Activated T-cell treated with anti-CD3 and anti-CD28 coated beads, Interleukin-2, amount 50 U/mL, for 72 hours (primary cell): Measurements from ENCODE around the gene CES1. TPM values are rescaled to one million over a fixed set of nuclear protein-coding genes. Genes with fewer than 3 reads are reported as not detected.
A peak's percentile ranks its signal among the peaks of the same experiment; 100 is the strongest.
"Not testable (repeated sequence)": the region's sequence is repeated elsewhere in the genome, so short reads cannot be mapped to it uniquely, and the experiment has no call there.

Experiments used
- ATAC-seq, 2 donors: fragments of 150-1000 bp; cut with Tn5 transposase; replicated peaks in 1 of 2; 2 replicates each; pipeline ENCODE4 v1.10.0; 2021; ENCODE audit warnings: moderate library complexity in 2 of 2, mild to moderate bottlenecking in 1 of 2
- DNase-seq, 2 donors: peaks; one replicate each; pipeline ENCODE4 v3.0.0; 2021 to 2022; ENCODE audit warnings: mixed read lengths in 1 of 2
- H3K27ac Mint-ChIP-seq: one replicate; pipeline ENCODE4 v1.8.0; 2022; ENCODE audit warnings: mild to moderate bottlenecking, moderate library complexity, mixed read lengths
- H3K27me3 Mint-ChIP-seq: one replicate; pipeline ENCODE4 v1.8.0; 2022; ENCODE audit warnings: low read depth, mixed read lengths
- H3K36me3 Mint-ChIP-seq, 2 donors: one replicate each; pipeline ENCODE4 v1.8.0; 2022; ENCODE audit warnings: mixed read lengths in 2 of 2, mild to moderate bottlenecking in 1 of 2; ENCODE audit not compliant: insufficient read depth in 2 of 2
- H3K4me1 Mint-ChIP-seq: one replicate; pipeline ENCODE4 v1.8.0; 2022; ENCODE audit warnings: low read depth, mixed read lengths
- H3K4me3 Mint-ChIP-seq, 2 donors: one replicate each; pipeline ENCODE4 v1.8.0; 2022; ENCODE audit warnings: mild to moderate bottlenecking in 2 of 2, mixed read lengths in 2 of 2, moderate library complexity in 2 of 2
- H3K9me3 Mint-ChIP-seq, 2 donors: one replicate each; pipeline ENCODE4 v1.8.0; 2022; ENCODE audit warnings: mixed read lengths in 2 of 2
- total RNA-seq, 2 donors: library from RNA; stranded (reverse); gene quantifications; one replicate each; pipeline ENCODE4 v1.2.3, GENCODE V29; 2022

The CES1 gene
- total RNA-seq, 2 donors from 2014 or later, result not detected

DNA sequence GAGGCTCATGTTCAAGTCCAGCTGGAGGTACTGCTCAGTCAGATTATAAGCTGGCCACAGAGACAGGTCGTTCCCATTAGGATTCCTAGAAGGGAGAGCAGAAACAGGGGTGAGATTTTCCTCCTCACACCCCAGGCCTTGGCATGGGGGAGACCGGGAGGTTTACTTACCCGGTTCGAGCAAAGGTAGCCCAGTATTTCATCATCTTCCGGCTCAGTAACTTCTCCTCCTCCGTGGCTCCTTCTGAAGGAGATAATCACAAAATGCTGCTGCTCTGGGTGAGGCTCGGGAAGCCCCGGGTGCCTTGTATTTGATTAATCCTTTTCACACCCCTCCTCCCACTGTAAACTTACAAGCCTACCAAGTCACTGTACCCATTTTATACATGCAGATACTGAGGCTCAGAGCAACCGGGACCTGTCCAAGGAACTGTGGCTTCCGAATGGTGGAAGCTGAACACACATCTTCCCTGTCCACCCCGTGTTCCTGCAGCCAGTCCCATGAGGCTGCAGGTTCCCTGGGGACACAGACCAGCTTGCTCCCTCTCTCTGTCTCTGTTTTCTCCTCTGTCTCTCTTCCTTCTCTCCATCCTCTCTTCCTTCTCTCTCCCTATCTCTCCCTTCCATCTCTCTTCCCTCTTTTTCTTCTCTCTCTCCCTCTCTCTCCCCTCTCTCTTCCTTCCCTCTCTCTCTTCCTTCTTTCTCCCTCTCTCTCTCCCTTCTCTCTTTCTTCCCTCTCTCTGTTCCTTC, 13.9 kb upstream of the CES1 start:
- Mint-ChIP-seq H3K9me3 (no peaks in the 10 kb centered on the region), H3K27ac (no peak overlapping the region), H3K36me3 (no peaks in the 10 kb centered on the region), H3K4me1 (no peaks in the 10 kb centered on the region), H3K27me3 (peaks cover 25% of the 10 kb centered on the region), H3K4me3 (peak overlapping the region in 1 of 2 donors; percentile 0)
- ATAC-seq, result no peak
- DNase-seq, result no peak

- Mint-ChIP-seq H3K27ac (no peak overlapping the region), H3K36me3 (no peaks in the 10 kb centered on the region), H3K4me3 (no peak overlapping the region), H3K27me3 (peaks cover 12% of the 10 kb centered on the region), H3K4me1 (no peaks in the 10 kb centered on the region), H3K9me3 (no peaks in the 10 kb centered on the region)
- no peak for DNase-seq
- ATAC-seq, result no peak
Observed at GRCh38 chr16:55843105-55843395, 10.2 kb upstream of the CES1 start.

DNA sequence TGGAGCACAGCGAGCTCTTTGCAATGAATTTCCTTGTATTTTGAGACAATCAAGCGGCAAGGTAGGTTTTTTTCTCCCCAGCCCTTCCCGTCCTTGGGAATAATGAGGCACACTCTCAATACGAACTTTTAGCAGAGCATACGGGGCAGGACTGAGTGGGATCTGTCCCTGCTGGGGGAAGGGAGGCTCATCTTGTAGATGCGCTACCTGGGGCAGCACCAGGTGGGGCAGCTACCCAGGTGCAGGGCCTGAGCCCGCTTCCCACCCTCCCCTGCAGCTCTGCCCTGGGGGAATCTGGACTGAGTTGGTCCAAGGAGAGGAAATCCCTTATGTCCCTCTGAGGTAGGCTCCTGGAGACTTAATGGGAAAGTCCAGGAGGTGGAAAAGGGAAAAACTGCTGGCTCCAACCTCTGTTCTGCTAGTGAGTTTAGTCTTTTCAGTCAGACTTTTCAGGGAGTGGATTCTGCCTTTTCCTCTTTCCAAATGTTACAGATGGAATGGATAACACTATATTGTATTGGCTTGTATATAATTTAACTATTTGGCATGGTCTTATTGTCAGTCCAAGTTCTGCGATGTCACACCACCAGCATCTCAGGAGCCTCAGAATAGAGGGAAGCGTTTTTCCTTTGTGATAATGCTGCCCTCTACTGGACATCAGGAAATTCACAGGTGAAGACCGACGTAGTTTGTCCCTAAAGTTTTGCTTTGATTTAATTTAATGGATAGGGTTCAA, 9.6 kb upstream of the CES1 start:
- no peaks in the 10 kb centered on the region for H3K4me1 Mint-ChIP-seq
- ATAC-seq (peak in 1 of 2 donors; percentile 43), DNase-seq (peak; percentile 2 to 30)
- H3K9me3 Mint-ChIP-seq, result no peaks in the 10 kb centered on the region
- H3K36me3 Mint-ChIP-seq, result no peaks in the 10 kb centered on the region
- H3K27me3 Mint-ChIP-seq, result peaks cover 12% of the 10 kb centered on the region
- H3K27ac Mint-ChIP-seq, result no peak overlapping the region
- H3K4me3 Mint-ChIP-seq, result no peak overlapping the region

DNA sequence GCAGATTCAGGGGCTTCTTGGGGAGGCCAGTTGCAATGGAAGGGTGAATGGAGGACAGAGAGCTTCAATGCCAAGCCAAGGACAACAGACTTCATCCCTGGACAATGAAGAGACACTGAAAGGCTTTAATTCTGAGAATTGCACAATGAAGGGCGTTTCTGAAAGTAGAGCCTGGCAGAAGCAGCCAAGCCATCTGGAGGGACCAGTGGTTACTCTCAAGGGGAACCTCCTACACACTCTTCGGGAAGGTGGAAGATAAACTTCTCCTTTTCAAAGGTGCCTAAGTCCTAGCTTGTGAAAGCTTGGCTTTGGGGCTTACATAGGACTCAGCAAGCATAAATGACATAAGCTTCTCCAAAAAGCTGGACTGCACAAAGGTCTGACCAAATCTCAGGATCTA, 6.2 kb upstream of the CES1 start:
- H3K27me3 Mint-ChIP-seq, result no peaks in the 10 kb centered on the region
- H3K27ac Mint-ChIP-seq, result no peak overlapping the region
- no peak overlapping the region for H3K4me3 Mint-ChIP-seq
- H3K4me1 Mint-ChIP-seq, result no peaks in the 10 kb centered on the region
- no peak for ATAC-seq
- no peaks in the 10 kb centered on the region for H3K9me3 Mint-ChIP-seq
- DNase-seq, result no peak
- H3K36me3 Mint-ChIP-seq, result no peaks in the 10 kb centered on the region

DNA sequence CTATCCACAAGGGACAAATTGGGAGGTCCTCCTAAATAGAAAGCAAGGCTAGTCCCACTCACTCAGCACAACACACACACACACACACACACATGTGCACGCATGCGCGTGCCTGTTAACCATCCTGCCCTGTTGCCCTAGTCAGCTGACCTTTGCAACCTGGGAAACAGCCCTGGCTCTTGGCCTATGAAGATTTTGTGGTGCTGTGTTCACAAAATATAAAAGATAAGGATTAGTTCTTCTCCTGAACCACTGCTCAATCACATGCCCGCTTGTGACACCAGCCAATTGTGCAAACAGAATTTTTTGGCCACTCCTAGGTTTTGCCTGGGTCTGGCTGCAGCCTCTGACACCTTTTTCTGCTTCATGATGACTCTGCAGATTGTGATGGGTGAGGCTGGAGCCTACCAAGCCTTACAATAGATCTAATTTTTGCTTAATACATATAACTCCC, 3.3 kb upstream of the CES1 start:
- Mint-ChIP-seq H3K27me3 (no peaks in the 10 kb centered on the region), H3K36me3 (no peaks in the 10 kb centered on the region), H3K4me1 (no peaks in the 10 kb centered on the region), H3K9me3 (no peaks in the 10 kb centered on the region), H3K27ac (no peak overlapping the region), H3K4me3 (no peak overlapping the region)
- DNase-seq (no peak), ATAC-seq (no peak)

GRCh38 chr16:55835581-55835980, 2.7 kb upstream of the CES1 start:
- no peak for DNase-seq

DNA sequence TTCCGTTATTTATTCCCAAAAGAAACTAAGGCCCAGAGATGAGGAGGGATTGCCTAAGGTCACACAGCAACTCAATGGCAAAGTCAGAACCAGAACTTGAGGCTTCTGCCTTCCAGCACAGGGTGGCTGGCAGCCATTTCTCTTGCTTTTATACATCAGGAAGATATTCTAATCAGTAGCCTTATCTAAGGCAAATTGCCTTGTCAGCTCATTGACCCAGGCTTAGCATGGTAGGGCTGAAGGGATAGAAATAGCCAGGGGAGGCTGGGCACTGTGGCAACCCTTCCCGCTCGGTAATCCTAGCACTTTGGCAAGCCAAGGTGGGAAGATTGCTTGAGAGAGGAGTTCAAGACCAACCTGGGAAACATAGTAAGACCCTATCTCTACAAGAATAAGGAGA, 2.3 kb upstream of the CES1 start:
- not testable (repeated sequence) for ATAC-seq, H3K4me3 Mint-ChIP-seq, DNase-seq, H3K9me3 Mint-ChIP-seq, H3K27me3 Mint-ChIP-seq, H3K27ac Mint-ChIP-seq, H3K36me3 Mint-ChIP-seq, H3K4me1 Mint-ChIP-seq

More at GRCh38 chr16:55835581-55835980, 2.7 kb upstream of the CES1 start:
- Mint-ChIP-seq H3K27me3 (no peaks in the 10 kb centered on the region), H3K9me3 (no peaks in the 10 kb centered on the region), H3K4me3 (no peak overlapping the region), H3K4me1 (no peaks in the 10 kb centered on the region), H3K27ac (no peak overlapping the region), H3K36me3 (no peaks in the 10 kb centered on the region)
- no peak for ATAC-seq

GRCh38 chr16:55834049-55834448, 1.2 kb upstream of the CES1 start:
- no peaks in the 10 kb centered on the region for H3K36me3 Mint-ChIP-seq
- H3K27me3 Mint-ChIP-seq, result no peaks in the 10 kb centered on the region
- no peaks in the 10 kb centered on the region for H3K4me1 Mint-ChIP-seq
- DNase-seq (no peak), ATAC-seq (no peak)
- no peak overlapping the region for H3K27ac Mint-ChIP-seq
- no peak overlapping the region for H3K4me3 Mint-ChIP-seq
- no peaks in the 10 kb centered on the region for H3K9me3 Mint-ChIP-seq

DNA sequence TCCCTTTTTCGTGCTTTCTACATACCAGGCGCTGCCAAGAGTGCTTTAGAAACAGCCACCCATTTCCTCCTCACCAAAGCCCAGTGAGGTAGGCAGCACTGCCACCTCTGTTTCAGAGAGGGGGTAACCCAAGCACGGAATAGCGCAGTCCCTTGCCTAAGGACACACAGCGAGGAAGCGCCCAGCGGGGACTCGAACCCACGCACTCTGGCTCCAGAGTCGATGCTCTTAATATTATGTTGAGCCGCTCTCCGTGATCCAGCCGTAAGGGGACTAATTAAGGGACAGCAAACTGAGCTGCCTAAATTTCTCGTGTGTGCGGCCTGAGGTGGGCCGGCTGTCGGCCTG, 497 bp downstream of the CES1 start:
- no peak for DNase-seq
- Mint-ChIP-seq H3K4me1 (no peaks in the 10 kb centered on the region), H3K36me3 (no peaks in the 10 kb centered on the region), H3K27ac (no peak overlapping the region), H3K27me3 (no peaks in the 10 kb centered on the region), H3K4me3 (no peak overlapping the region), H3K9me3 (no peaks in the 10 kb centered on the region)
- ATAC-seq, result no peak

DNA sequence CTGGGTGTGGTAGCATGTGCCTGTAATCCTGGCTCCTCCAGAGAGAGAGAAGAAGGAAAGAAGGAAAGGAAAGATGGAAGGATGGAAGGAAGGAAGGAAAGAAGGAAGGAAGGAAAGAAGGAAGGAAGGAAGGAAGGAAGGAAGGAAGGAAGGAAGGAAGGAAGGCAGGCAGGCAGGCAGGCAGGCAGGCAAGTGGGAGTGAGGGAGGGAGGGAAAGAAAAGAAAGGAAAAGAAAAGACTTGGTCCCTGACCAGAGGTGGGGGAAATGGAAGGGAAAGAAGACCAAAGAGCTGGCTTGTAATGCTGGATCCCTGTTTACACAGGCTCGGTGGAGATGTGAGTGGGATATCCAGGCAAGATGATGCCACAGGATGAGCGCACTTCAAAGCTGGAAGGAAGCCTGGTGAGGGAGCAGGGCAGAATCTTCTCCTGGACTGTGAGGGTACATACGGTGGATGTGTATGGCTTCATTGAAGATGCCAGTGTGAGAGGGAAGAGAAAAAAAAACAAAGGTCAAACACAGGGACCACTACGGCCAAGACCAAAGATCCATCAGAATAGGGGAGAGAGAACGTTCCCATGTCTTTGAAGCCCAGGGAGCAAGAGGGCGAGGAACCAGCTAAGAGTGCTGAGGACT, 2.1 kb downstream of the CES1 start:
- H3K36me3 Mint-ChIP-seq, result no peaks in the 10 kb centered on the region
- H3K4me1 Mint-ChIP-seq, result no peaks in the 10 kb centered on the region
- no peaks in the 10 kb centered on the region for H3K9me3 Mint-ChIP-seq
- DNase-seq (no peak), ATAC-seq (no peak)
- no peaks in the 10 kb centered on the region for H3K27me3 Mint-ChIP-seq
- H3K27ac Mint-ChIP-seq, result no peak overlapping the region
- H3K4me3 Mint-ChIP-seq, result no peak overlapping the region

GRCh38 chr16:55829232-55829631, 3.7 kb downstream of the CES1 start:
- not testable (repeated sequence) for H3K9me3 Mint-ChIP-seq, H3K4me1 Mint-ChIP-seq, H3K27ac Mint-ChIP-seq, DNase-seq, H3K36me3 Mint-ChIP-seq, H3K4me3 Mint-ChIP-seq, H3K27me3 Mint-ChIP-seq, ATAC-seq

DNA sequence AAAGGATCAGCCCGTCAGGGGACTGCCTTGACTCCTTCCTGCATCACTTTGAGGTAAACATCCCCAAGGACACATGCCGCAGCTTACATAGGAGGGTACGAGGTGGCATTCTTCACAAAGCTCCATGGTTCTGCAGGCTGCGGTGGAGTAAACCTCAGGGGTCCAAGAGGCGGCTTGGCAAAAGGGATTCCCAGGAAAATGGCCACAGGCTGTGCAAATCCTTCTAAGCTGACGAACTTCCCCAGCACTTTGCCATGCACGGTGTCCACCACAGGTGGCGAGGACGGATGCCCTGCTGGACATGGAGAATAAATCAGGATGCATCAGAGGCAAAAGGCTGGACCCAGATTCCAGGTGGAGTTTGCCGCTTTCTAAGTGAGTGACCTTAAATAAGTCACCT, 4.2 kb downstream of the CES1 start:
- H3K27me3 Mint-ChIP-seq, result no peaks in the 10 kb centered on the region
- H3K27ac Mint-ChIP-seq, result no peak overlapping the region
- H3K9me3 Mint-ChIP-seq, result no peaks in the 10 kb centered on the region
- no peak overlapping the region for H3K4me3 Mint-ChIP-seq
- no peak for ATAC-seq
- no peaks in the 10 kb centered on the region for H3K36me3 Mint-ChIP-seq
- H3K4me1 Mint-ChIP-seq, result no peaks in the 10 kb centered on the region
- DNase-seq, result no peak

DNA sequence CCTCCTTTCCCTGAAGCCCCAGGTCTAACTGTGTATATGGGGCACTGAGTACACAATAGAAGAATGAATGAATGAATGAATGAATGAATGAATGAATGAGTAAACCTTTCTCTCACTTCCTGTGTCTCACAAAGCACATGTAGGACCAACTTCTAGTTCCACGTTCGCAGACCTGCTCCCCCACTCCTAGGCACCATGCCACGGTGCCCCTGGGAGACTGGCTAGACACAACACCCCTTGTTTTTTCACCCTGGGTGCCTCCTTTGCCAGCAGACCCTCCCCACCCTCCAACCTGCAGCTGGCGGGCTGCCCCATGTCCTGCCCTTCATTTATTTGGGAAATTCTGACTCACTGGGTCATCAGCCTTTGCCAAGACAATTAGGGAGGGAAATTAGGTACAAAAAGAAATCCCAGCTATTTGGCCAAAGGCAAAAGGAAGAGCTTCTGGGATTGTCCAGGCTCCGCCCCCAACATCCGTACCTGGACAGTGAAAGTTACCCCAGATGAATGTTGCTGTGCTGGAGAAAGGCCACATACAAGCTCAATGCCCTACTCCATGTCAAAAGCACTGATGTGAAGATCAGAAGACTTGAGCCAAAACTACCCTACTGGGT, 7.7 kb downstream of the CES1 start:
- ATAC-seq (no peak), DNase-seq (no peak)
- H3K27ac Mint-ChIP-seq, result no peak overlapping the region
- no peak overlapping the region for H3K4me3 Mint-ChIP-seq
- no peaks in the 10 kb centered on the region for H3K4me1 Mint-ChIP-seq
- no peaks in the 10 kb centered on the region for H3K9me3 Mint-ChIP-seq
- H3K27me3 Mint-ChIP-seq, result peaks cover 10% of the 10 kb centered on the region
- H3K36me3 Mint-ChIP-seq, result no peaks in the 10 kb centered on the region
